Umbilical cord (tissue), 2 donors: ENCODE results near the gene ATN1. TPM values are rescaled to one million over a fixed set of nuclear protein-coding genes. Genes with fewer than 3 reads are reported as not detected.
A peak's percentile ranks its signal among the peaks of the same experiment; 100 is the strongest.

Source experiments
- DNase-seq: peaks from one replicate; pipeline ENCODE4 v3.0.0-alpha.2; 2015; ENCODE audit warnings: low spot score
- total RNA-seq: library from RNA; depleted of rRNA; stranded (reverse); fragments of >200 nt; gene quantifications from one replicate; pipeline ENCODE4 v1.2.3, GENCODE V29; 2014; ENCODE audit warnings: low replicate concordance; ENCODE audit not compliant: insufficient read depth

Gene ATN1
- total RNA-seq, 1 donor from 2014 or later: 7.9 TPM

DNA sequence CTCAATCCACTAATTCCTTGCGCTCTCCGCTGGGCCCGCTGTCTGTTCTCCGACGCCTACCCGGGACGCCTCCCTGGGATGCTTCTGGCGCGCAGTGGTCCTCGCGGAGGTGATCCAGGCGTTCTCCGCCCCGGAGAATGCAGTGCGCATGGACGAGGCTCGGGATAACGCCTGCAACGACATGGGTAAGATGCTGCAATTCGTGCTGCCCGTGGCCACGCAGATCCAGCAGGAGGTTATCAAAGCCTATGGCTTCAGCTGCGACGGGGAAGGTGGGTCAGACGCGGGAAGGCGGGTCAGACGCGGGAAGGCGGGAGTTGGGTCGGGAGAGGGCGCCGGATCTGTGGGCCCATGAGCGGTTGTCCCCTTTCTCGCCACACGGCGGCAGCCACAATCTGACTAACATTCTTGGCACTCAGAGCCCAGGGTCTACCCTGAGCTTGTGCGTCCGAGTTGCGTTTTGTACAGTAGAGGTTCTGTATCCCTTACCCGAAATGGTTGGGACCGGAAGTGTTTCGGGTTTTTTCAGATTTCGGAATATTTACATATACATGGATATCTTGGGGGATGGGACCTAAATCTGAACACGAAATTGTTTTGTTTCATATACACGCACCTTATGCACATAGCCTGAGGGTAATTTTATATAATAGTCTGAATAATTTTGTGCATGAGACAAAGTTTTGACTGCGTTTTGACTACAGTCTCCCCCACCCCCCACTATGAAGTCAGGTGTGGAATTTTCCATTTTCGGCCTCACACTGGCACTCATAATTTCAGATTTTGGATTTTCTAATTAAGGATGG lies 16.8 kb downstream of the ATN1 start:
- DNase-seq: peak; percentile 97

DNA sequence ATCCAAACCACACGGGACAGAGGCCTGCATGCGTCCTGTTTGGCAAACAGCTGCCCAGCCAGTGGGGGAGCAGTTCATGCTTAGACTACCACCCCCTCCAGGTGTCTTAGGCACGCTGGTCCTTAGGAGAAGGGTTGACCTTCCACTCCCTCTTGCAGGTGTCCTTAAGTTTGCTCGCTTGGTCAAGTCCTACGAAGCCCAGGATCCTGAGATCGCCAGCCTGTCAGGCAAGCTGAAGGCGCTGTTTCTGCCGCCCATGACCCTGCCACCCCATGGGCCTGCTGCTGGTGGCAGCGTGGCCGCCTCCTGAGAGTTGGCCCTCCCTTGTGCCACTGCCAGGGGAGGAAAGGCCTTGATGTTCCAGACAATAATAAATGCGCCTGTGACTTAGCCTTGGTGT lies 17.9 kb downstream of the ATN1 start:
- DNase-seq: no peak

DNA sequence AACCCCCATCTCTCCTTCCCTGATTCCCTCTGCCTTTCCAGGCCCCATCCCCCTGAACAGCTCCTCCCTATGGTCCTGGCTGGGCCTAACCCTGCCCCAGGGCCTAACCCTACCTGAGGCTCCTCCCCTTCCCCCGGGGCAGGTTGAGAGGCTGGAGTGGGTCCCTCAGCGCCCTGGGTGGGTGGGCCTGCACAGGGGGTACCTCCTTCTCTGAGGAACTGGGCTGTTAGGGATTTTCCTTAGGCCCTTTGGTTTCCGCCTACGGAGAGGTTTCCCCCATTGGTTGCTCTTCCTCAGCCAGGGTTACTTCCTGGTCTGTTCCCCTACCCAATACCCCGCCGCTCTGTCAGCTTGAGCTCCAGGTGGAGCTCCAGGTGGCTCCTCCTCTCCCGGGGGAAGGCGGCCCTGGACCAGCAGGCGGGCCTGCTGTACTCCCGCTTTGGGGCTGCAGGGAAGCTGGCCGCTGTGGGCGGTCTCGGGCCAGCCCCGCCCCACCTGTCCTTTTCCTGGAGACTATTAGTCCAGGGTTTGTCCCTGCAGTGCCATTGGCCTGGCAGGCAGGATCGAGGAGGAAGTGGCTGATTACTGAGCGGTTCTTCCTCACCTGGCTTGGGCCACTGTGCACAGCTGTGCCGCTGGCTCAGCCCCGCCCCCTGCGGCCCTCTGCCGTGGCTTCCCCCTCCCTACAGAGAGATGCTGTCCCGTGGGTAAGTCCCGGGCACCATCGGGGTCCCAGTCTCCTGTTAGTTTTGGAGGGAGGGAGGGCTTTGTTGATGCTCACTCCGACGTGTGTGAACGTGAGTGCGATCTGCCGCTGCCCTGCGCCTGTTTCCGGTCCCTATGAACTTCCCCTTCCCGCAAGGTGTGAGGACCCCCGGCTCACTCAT lies 18.5 kb downstream of the ATN1 start:
- DNase-seq: peak; percentile 77

DNA sequence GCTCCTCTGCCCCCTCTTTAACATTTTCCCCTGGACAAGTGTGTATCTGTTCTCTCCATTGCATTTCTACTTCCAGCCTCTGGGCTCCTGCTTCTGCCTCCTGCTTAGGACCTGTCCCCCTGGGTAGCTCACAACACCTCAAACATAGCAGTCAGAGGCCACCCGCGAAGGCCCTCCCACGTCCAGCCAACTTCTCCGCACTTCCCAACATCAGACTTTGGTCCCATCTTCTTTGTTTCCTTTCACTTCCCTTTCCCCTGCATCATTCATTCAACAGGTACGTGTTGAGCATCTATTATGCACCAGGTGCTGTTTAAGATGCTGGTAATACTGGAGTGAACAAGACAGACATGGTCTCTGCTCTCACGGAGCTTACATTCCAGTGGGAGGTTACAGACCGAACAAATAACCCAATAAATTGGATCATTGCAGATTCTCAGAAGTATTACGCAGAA lies 19.2 kb downstream of the ATN1 start:
- DNase-seq: no peak

DNA sequence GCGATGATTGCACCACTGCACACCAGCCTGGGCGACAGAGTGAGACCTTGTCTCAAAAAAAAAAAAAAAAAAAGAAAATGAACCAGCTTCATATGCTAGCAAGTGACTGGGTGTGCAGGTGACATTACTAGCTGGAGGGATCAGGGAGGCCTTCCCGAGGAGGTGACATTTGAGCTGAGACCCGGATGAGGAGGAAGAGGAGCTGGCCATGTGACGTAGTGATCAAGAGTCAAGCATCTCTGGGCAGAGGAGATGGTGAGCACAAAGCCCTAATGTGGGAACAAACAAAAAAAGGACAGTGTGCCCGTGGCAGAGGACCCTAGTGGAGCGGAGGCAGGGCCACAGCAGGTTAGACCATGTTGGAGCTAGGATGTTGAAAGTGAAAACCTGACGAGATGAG lies 19.9 kb downstream of the ATN1 start:
- no peak for DNase-seq

DNA sequence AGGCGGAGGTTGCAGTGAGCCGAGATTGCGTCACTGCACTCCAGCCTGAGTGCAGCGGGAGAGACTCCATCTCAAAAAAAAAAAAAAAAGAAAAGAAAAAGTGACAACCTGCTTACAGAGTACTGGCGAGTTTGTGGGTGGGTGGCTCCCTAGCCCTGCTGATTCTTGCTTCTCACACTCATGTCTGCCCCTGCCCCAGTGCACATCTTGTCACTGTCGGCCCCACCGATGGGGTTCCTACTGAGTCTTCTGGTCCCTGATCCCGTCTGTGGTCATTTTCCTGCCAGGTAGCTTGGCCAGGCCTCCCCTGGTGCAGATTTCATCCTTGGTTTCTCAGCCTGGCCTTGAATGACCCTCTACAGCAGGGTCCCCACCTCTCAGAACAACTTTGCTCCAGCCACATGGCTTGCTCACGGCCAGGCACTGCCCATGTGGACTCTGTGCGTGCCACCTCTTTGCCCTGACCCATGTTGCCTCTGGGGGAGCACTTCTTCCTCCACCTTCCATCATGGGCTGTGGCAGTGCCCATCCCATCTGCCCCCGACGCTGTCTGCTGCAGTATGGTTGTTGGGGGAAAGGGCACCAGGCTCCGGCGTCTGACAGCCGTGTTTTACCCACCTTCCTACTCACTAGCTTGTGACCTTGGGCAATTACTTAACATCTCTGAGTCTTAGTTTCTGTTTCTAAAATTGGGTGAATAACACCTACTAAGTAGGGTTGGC lies 21.3 kb downstream of the ATN1 start:
- no peak for DNase-seq

DNA sequence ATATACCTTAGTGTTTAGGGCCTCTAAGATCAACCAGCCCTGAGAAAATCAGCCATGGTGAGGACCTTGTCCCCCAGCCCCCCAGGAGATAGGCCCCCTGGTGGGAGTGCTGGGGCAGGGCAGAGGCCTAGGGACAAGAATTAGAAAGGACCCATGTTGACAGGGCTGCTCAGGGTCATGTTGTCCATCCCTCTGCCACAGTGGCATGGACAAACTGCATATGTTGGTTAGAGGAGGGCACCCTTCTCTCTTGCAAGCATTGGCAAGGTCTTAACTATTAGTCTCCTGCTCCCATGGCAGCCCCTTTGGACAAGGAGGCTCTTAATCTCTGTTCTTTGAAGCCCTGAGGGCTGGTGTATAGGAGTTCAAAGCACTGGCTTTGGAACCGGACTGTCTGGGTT lies 22.6 kb downstream of the ATN1 start:
- DNase-seq: no peak

DNA sequence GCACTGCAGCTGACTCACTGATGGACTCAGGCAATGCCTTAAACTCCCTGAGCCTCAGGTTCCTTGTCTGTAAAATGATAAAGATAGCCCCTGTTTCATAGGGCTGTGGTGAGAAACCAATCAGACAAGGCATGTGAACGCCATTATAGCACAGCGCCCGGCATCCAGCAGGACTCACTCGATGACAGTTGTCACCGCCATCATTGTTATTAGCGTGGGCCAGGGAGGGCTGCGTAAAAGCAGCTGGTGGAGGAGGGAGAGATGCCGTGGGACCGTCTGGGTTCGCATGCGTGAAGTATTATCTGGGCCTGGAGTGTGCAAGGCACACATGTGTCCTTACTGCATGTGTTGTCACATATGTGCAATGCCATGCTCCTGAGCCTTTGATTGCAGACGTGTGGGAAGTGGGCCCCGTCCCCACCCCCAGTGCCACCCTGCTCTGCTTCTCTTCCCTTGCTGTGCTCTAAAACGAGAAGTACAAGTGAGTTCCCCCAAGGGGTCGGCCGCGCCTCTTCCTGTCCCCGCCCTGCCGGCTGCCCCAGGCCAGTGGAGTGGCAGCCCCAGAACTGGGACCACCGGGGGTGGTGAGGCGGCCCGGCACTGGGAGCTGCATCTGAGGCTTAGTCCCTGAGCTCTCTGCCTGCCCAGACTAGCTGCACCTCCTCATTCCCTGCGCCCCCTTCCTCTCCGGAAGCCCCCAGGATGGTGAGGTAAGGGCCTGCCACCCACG lies 23.2 kb downstream of the ATN1 start, which contains the start of gene PTPN6:
PTPN6 (plus strand) TSS at position 546 of the 730 bp plus-strand sequence; CDS start at position 703, 157 bp downstream.
- DNase-seq: no peak

DNA sequence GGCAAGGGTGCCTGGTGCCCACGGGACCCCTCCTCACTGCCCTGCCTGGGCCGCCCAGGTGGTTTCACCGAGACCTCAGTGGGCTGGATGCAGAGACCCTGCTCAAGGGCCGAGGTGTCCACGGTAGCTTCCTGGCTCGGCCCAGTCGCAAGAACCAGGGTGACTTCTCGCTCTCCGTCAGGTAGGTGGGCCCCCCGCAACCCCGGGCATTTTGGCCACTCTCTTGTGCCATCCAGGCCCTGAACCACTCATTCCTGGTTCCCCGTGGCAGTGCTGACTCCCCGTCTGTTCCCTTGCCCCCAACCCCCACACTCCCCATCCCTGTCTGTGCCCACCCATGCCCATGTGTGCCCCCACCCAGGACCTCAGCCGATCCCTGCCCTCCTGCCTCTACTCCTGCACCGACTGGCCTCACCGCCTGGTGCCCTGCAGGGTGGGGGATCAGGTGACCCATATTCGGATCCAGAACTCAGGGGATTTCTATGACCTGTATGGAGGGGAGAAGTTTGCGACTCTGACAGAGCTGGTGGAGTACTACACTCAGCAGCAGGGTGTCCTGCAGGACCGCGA lies 23.9 kb downstream of the ATN1 start:
- no peak for DNase-seq

DNA sequence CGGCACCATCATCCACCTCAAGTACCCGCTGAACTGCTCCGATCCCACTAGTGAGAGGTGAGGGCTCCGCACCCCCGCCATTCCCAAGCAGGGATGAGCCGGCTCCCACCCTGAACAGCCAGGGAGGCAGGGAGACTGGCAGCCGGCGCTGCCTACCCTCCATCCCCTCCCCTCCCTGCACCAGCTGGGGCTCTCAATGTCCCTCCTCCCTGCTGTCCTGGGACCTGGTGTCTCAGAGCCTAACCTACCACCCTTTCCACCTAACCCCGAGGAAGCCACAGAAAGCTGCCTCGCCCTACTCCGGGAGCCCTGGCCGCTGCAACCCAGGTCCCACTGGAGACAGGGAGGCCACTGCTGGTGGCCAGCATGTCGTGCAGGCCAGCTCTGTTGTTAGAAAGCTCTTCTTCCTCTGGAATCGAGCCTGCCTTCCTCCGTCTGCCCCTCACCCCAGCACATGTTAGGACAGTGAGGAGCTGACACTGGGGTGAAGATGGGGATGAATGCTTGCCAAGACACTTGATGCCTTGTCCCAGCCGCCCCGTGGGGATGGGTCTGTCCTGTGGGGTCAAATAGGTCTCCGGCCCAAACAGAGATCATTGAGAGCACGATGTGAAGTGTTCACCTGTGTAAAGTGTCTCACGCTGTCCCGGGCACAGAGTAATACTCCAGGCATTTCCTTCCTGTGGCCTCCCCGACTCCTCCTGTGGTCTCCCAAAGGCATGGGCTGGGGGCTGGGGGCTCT lies 24.5 kb downstream of the ATN1 start:
- DNase-seq: no peak

DNA sequence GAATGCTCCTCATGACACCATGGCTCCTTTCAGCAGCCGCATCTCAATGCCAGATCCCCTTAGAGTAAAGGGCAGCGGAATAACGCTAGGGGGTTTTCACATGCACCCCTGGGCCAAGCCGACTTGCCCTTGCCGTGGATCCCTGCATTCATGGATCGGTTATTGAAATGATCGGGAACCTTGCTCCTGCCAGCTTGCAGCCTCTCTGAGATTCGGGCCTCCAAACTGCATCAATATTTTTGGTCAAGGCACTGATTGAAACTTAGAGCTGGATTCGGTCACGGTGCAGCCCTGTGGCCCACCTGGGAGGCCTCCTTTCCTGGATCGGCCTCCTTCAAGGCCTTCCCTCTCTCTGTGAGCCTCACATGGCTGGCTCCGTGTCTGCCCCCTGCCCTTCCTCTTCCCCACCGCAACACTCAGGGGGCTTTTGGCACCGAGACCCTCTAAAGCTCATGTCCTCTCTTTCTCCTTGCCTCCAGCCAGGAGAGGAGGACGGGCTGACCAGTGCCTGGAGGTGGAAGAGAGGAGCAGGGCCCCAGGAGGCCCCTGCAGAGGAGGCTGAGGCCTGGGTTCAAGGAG lies 25.2 kb downstream of the ATN1 start:
- DNase-seq: no peak

DNA sequence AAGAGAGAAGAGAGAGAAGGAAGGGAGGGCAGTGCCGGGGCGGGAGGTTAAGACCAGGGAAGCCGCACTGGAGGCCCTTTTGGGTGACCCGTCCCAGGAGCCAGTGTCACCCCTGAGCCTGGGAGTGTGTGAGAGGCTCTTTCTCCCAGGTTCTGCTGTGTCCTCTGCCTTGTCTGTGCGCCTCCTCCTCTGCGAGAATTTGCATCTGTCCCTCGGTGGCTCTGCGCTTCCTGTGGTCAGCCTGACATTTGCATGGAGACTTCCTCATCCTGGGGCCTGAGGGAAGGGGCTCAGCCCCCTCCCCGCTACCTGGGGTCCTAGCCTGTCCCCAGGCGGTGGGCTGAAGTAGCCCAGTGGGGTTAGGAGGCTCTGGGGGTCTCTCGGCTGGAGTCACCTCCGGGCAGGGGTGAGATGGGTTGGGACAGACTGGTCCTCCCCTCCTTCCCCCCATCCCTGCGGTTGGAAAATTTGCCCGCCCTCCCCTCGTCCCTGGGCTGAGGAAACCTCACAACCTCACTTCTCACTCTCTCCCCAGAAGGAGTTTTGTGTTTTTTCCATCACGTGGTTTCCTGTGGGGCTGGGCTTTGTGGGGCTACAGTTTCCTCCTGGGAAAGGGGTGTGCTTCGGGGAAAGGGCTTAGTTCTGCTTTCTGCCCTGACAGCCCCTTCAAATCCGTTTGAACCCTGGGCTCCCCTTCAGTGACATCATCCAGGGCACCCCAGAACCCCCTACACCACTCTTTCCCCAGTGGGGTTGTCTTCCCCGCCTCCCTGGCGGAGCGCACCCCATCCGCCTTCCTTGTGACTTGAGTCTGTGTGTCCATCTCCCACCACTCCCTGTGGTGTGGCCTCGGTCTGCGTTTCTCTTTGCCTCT lies 25.9 kb downstream of the ATN1 start:
- peak; percentile 84 for DNase-seq

DNA sequence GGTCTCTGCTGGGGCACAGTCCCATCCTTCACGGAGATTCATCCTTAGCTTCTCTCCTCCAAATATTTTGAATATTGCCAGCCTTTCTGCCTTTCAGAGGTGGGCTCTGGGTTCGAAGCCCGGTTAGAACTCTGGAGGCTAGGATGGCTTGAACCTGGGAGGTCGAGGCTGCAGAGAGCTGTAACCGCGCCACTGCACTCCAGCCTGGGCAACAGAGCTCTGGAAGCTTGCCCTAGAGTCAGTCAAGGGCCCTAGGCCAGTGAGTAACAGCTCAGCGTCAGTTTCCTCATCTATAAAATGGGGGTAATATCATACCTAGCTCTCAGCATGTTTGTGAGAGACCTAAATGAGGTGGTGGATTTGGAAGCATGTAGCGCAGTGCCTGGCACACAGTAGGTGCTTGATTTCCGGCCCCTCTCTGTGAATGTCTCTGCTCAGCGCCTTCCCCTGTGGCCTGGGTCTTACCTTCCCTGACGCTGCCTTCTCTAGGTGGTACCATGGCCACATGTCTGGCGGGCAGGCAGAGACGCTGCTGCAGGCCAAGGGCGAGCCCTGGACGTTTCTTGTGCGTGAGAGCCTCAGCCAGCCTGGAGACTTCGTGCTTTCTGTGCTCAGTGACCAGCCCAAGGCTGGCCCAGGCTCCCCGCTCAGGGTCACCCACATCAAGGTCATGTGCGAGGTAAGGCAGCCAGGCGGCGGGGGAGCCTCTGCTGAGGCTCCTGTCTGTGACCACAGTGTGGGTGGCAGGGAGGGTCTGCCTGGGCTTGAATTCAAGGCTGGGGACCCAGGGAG lies 26.8 kb downstream of the ATN1 start:
- DNase-seq: no peak

DNA sequence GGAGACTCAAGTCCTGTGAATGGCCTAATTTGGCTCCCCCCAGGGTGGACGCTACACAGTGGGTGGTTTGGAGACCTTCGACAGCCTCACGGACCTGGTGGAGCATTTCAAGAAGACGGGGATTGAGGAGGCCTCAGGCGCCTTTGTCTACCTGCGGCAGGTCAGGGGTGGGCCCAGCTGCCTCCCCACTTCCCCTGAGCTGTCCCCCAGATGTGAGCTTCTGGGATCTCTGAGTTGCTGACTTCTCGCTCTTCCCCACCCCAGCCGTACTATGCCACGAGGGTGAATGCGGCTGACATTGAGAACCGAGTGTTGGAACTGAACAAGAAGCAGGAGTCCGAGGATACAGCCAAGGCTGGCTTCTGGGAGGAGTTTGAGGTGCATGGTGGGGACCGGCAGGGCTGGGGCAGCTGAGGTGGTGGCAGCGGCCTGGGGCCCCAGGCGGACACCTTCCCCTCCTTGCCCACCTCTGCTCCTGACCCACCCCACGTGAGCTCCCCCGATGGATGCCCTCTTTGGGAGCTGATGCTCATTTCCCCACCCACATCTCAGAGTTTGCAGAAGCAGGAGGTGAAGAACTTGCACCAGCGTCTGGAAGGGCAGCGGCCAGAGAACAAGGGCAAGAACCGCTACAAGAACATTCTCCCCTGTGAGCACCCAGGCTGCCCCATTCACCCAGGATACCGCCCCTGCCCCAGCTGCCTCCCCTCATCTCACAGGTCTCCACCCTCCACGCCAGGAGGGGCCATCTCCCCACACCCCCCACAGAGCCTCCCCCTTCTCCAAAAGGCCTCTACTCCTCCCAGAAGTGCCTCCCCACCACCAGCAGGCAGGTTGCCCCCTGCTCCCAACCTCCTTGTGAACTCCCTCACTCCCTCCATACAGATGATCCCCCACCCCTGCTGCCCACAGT lies 27.6 kb downstream of the ATN1 start:
- no peak for DNase-seq

DNA sequence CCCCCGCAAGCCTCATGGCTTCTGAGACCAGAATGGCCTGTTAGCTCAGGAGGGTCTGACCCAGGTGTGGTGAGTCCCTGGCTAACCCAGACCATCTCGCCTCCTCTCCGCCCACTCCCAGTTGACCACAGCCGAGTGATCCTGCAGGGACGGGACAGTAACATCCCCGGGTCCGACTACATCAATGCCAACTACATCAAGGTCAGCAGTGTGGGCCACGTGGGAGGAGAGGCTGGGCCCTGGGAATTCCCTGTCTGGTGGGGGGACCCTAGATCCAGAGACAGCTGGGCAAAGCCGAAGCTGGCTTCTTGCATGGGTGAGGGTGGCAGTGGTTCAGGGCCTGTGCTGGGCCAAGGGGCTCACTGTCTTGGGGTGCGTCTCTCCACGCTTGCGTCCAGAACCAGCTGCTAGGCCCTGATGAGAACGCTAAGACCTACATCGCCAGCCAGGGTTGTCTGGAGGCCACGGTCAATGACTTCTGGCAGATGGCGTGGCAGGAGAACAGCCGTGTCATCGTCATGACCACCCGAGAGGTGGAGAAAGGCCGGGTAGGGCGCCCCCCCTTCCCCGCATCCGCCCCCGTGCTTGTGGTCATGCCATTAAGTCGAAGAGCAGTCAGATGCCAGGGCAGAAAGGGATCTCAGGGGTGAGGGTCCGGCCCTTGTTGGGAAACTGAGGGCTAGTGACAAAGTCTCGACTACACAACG lies 28.4 kb downstream of the ATN1 start:
- no peak for DNase-seq

DNA sequence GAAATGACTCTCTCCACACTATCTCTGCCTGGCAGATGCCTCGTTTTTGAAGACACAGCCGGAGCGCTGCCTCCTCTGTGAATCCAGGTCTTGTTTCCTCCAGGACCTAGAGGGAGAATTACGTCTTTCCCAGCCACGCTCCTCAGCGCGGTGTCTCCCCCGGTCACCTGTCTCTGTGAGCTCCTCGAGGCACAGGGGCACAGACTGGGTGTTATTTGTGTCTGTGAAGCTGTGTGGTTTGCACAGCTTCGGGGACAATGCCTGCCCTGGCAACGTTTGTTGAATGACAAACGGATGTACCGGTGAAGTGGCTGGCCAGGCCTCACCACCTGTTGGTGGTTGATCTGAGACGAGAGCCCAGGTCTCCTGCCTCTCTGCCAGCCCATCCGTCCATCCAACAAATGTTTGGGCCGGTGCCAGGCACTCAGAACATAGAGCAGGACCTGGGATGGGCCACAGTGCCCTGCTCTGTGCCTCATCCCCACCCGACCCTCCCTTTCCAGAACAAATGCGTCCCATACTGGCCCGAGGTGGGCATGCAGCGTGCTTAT lies 29.5 kb downstream of the ATN1 start:
- DNase-seq: no peak
